CD4-positive, alpha-beta T cell treated with Interleukin-21 for 1 hour (primary cell): Measurements from ENCODE around the gene XPC.
"Not testable (repeated sequence)": the region's sequence is repeated elsewhere in the genome, so short reads cannot be mapped to it uniquely, and the experiment has no call there.

ENCODE experiments used
- DNase-seq: peaks from one replicate; pipeline ENCODE4 v3.0.0-alpha.2; 2020

Gene XPC

DNA sequence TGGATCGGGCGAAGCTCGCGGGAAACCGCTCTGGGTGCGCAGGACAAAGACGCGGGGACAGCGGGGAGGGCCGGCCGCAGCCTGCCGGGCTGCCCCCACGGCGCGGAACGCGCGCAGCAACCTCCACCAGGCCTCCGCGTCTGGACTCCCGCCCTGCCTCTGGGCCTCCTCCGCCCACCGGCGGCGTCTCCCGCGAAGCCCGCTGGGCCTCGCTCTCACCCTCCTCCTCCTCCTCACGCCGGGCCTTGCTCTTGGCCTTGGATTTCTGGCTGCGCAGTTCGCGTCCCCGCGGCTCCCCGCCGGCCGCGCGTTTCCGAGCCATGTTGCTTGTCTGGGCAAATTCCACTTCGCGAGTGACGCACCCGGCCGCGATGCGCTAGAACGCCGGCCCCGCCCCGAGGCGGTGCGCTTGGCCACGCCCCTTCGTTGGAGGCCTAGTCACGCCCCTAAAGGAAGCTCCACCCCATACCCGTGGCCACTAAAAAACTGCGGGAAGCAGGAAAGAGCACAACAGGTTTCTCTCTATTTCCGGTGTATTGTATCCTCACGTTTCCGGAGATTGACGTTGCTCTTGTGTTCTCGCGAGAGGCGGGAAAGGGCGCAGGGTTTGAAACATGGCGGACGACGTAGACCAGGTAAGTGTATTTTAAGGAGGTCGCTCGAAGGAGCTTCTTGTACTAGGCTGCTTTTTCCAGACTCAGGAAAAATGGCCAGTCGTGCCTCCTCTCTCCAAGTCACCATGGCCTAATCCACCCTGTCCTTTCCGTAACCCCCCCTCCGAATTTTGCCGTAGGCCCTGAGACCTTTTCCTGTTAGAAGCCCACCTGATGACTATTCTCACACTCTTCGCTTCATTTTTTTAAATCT, at the start of gene XPC, which contains the start of gene LSM3:
Gene XPC (minus strand): TSS at position 355 of the 867 bp plus-strand sequence. CDS start 33 bp downstream, at position 322.
Gene LSM3 (plus strand): TSS at position 571 of the 867 bp plus-strand sequence. CDS start 44 bp downstream, at position 615.
- peak; percentile 99 for DNase-seq

DNA sequence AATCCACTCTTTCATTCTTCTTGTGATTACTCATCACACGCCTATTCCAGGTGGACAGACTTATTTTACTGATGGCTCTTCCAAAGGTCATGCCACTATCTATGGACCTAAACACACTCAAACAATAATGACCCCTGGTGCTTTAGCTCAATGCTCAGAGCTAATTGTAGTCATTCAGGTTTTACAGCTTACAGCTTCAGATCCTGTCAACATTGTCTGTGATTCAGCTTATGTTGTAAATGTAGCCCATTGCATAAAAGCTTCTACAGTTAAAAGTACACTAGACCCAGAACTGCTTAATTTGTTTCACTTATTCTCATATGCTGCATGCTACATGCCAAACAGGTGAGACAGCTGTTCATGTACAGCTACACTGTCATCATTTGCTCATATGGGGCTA, 49.5 kb upstream of the XPC start:
- no peak for DNase-seq

DNA sequence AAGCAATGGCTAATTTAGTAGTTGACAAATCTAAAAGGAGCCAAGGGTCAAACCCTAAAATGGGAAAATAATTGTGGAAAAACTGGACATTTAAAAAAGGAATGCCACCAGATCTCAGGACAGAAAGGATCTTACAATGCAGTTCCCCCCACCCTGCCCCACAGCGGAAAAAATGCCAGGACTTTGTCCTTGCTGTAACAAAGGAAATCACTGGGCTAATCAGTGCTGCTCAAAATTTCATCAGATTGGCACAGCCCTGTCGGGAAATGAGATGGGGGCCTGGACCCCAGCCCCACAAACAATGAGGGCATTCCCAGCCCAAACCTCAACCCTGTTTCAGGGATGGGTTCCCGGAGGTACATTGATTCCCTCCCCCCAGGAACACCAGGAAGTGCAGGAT, 48.0 kb upstream of the XPC start:
- not testable (repeated sequence) for DNase-seq

DNA sequence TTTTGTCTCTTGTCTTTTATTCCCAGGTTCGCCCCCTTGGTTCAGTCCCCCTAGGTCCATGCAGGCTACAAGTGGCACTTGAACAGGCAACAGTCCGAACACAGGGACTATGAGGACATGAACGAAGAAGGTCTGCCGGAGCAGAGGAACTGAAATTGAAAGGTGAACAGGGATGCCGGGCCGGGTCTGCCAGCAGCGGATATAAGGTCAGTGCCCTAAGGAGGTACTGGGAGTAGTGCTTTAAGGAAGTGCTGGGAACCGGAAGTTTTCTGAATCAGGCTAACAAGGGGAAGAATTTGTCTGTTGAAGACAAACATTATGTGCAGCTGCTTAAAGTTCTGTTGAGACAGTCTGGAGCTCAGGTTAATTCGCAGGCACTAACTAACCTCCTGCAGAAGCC, 47.0 kb upstream of the XPC start:
- no peak for DNase-seq

DNA sequence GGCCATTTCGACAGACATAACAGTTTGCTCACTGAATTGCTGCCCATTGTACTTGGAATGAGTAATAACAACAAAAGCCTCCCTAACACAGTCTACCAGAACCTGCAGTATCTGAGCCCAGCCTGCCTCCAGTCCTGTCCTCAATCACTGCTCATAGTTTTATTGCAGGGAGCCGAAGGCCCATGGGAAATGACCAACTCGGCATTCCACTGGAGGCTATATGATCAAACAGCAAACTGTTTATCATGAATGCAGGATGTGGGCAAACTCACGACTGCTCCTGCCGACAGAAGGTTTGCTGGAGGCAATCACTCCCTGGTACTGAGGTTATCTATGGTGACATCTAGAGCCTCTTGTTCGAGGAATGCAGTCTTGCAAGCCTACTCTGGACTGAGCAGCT, 46.5 kb upstream of the XPC start:
- DNase-seq = no peak

DNA sequence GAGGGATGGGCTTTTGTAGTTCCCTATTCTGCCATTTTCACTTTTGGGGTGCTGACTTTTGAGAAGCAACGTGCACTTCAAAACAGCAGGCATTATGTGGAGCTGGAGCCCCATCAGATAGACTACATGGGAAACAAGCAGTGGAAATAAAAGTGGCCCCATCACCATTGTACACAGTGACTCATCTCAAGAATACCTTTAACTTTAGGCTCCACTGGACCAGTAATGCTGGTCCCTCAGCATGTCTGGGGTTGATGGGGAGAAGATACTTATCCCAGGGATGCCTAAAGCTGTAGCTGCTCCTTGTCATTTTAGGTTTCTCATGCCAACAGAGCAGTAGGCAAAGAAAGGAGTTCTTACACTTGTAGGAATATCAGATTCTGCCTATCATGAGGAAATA, 45.2 kb upstream of the XPC start:
- DNase-seq = no peak

DNA sequence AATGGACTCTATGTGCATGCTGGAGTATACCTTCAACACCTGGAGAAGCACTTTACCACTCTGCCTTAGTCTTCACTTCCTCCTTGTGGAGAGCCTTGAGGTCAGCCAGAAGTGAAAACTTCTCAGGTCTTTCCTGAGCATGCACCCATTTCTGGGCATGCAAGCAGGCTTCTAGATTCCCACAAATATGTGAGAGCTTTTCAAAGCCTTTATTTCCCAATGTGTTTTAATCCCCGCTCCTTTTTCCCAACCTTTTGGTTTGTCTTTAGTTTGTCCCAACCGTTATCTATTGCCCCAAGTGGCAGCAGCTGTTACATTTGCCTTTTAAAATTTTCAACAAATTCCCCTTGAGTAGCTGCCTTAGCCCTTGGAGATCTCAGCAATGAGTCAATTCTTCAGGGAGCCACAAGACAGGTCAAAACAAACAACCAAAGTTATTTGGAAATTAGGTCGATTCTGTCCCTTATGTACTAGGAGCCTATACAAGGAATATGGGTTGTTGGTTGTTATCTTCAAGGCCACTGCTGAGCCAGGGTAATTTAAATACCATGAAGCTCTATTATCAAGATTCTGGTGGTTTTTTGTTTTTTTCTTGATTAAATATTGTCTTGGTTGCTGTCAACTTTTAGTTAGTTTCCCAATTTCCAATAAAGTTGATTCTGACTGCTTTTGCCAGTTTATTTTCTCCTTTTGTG, 44.6 kb upstream of the XPC start:
- DNase-seq = no peak

DNA sequence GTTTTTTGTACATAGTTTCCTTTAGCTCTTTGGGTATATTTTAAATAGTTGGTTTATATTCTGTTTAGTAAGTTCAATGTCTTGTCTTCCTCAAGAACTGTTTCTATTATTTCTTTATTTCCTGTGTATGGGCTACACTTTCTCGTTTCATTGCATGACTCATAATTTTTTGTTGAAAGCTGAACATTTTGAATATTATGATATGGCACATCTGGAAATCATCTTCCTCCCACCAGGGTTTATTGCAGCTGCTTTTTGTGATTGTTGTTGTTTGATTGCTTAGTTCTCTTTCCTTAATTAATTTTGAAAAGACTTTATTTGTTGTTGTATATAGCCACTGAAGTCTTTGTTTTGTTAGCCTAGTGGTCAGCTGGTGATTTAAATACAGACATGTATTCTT, 44.1 kb upstream of the XPC start:
- no peak for DNase-seq

DNA sequence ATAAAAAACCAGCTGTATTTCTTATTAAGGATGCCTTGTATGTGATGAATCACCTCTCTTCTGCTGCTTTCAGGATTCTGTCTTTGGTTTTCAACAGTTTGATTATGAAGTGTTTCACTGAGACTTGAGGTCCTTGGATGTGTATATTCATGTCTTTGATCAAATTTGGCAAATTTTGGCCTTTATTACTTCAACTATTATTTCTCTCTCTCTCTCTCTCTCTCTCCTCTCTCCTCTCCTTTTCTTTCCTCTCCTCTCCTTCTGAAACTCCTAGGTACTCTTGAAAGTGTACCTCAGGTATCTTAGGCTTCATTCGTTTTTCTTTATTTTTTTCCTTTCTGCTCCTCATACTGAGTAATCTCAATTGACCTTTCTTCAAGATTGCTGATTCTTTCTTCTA, 43.5 kb upstream of the XPC start:
- no peak for DNase-seq

DNA sequence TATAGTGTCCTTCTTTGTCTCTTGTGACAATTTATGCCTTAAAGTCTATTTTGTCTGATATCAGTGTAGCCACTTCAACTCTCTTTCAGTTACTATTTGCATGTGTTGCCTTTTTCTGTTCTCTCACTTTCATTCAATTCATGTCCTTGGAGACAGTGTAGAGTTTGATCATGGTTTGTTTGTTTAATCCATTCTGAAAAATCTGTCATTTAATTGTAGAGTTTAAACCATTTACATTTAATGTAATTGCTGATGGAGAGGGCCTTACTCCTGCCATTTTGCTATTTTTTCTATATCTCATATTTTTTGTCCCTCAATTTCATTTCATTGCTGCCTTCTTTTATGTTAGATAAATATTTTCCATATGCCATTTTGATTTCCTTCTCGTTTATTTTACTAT, 42.5 kb upstream of the XPC start:
- no peak for DNase-seq

DNA sequence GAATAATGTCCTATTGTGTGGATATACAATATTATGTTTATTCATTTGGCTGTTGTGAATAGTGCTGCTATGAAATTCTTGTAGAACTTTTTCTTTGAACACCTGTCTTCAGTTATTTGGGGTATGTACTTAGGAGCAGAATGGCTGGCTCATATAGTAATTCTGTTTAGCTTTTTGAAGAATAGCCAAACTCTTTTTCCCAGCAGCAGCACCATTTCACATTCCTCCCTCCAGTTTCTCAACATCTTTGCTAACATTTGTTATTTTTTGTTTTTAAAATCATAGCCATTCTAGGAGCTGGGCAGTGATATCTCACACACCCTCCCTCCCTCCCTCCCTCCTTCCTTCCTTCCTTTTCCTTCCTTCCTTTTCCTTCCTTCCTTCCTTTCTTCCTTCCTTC, 40.0 kb upstream of the XPC start:
- no peak for DNase-seq

DNA sequence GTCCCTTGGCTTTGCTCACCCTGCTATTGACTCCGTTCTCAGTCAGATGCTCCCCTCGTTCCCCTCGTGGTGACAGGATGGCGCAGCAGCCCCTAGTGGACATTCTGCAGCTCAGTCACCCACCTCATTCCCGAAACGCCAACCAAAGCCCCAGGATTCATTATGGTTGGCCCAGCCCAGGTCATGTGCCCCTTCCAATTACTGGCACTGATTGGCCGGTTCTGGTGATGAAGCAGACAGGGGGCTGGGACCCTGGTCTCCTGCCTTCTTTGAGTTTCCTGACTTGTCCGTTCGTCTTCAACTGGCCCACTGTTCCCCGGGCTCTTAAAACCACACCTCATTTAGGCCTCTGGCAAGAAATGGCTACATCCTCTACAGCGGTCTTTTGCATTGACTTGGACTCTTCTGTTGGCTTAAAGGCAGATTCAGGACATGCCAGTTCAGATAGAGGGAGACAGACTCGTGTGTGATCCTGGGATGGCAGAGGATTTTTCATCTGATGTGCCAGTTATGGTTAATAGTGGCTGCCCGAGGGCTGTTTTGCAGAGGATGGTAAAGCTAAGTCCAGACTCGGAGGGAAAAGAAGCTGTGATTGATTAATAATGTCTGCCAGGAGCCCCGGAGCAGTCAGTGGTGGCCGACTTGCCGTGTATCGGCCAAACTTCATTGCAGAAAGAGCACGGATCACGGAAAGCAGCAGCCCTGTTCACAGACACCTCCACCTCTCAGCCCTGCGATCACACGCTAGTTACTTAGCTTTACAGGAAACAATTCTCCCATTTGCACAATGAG, 38.1 kb upstream of the XPC start:
- DNase-seq = peak; percentile 33

DNA sequence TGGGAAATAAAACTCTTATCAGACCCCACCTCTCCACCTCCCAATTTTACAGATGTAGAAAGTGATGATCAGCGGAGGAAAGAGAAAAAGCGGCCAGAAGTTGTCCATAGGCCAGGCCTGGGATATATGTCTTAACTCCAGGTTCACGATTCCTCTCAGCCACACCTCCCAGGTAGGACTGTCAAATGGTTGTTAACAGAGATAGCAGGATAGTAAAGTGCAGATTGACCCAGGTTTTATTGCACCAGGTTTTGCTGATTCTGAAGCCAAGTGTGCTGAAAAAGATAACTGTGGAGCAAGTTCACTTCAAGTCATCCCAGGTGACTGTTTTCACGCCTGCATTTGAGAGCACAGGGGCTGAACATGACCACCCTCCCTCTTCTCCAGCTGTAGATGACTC, 36.4 kb upstream of the XPC start:
- DNase-seq = no peak

DNA sequence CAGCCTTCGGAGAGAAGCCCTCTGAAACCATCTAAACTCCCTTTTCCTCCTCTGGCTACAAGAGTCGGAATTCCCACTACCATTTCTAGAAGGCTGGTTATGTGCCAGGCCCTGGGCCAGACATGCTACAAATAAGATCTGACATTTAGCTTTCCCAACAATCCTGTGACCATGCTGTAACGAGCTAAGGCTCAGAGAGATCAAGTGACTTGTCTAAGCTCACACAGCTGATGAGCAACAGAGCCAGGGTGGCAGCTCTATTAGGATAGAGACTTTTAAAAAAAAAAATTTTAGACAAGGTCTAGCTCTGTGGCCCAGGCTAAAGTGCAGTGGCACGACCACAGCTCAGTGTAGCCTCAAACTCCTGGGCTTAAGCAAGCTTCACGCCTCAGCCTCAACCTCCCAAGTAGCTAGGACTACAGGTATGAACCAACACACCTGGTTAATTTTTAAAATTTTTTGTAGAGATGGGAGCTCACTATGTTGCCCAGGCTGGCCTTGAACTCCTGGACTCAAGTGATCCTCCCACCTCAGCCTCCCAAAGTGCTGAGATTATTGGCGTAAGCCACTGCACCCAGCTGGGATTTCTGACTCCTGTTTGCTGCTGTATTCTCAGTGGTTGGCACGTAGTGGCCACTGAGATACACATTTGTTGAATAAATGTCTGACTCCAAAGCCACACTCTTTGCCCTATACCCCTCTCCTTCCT, 34.8 kb upstream of the XPC start:
- DNase-seq = no peak

DNA sequence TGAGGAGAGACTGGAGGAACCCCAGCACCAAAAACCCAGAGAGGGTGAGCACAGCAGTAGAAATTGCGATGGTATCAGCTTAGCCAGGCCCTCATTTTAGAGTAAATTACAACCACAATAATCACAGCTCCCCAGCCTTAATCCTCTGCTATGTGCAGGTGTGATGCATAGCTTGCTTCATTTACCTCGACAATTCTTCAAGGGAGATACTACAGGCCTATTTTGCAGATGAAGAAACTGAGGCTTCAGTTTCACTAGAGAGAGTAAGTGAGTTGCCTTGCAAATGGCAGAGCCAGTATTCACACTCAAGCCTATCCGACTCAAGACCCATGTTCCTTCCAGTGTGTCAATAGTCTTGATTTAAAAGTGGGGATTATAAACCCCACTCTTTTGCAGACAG, 33.6 kb upstream of the XPC start:
- no peak for DNase-seq

DNA sequence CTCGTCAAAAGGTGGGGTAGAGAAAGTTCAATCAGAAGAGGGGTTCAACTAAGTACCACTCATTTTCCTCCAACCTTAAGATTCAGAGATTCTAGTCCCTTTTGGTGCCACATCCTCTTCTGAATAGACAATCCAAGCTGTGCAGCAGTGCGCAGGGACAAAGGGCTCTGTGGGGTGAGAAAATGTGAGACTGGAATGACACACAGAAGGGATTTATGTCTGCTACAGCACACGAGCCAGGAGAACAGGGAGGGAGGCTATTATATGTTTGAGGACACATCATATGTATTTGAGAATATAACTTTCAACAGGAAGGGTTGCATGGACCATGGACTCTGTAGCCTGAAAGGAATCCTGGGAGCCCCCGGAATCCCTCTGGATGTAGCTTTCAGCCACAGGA, 33.2 kb upstream of the XPC start:
- DNase-seq = no peak

DNA sequence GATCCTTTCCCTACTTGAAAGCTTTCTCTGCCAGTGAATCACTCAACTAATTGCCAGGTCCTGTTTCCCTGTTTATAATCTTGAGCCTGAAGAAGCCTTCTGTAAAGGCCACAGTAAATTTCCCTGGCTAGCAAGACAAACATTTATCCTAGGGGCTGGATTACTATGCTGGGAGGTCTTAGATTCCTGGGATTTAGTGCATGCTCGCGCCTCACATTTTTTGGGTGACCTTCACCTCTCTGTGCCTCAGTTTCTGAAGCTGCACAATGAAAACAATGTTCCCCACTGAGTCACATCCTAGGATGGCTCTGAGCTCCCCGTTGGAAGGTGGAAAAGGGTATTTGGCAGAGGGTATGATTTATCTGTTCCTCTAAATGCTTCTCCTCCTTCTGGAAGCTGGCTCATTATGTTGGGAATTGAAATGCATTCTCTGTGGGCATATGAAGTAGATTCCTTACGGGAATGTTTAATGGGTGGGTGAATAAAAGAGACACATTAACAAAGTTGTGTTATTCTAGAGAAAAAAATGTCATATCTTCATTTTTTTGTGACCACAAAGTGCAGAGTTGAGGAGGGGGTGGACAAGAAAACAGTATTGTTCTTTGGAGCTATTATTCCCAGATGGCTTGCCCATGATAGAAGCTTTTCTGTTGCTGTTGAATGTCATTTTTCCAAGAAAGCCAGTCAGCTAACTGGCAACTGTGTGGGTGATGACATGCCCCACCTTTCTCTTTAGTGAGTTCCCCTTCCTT, 32.6 kb upstream of the XPC start:
- no peak for DNase-seq

DNA sequence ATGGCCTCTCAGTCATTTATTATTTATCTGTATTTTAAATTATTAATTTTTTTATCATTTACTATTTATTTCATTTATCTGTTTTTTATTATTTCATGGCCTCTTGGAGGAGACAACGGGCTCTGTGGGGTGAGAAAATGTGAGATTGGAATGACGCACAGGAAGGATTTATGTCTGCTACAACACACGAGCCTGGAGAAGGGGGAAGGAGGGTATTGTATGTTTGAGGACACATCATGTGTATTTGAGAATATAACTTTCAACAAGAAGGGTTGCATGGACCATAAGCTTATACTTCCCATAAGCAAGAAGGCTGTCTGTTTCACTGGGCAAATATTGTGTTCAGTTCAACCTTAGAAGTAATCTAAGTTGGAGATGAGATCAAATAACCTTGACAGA, 31.9 kb upstream of the XPC start:
- DNase-seq = no peak

DNA sequence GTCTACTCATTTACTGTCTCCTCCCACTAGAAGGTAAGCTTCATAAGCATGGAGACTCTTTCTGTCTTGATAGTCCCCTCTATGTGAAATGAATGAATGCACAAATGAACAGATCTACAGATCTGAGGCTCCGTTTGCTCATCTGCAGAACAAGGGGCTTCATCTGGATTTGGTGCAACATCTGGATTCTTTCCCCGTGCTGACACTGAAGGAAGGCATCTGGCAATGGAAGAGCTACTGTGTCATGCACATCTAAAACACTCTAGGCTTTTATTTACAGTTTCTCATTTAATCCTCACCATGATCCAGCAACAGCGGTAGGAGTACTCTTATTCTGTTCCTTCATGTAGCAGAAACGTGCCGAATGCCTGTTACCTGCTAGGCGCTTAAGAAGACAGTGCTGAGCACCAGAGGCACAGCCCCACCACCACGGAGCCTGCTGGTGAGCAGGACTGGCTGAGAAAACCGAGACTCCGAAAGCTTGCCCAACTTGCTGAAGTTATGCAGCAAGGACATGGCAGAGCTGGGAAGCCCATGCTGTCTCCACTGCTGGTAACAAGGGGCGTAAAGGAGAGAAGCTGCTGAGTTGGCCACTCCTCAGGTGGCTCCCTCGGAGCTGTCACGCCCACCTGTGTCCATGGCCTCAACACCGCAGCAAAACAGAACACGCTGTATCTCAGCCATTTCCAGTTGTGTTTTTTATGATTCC, 31.3 kb upstream of the XPC start:
- no peak for DNase-seq

DNA sequence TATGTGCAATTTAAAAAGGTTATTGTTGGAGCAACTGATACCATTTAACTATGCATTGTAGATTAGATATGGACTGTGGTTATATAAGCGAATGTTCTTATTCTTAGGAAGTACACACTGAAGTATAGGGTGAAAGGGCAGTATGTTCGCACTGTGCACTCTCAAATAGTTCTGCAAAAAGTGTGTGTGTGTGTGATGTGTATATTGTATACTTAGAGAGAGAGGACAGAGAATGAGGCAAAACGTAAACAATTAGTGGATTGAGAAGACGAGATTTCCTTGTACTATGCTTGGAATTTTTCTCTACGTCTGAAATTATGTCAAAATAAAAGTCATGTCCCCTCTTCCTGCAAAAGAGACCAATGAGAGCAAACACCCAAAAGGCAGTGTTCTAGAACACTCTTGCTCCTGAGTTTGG, 30.6 kb upstream of the XPC start:
- DNase-seq = no peak

DNA sequence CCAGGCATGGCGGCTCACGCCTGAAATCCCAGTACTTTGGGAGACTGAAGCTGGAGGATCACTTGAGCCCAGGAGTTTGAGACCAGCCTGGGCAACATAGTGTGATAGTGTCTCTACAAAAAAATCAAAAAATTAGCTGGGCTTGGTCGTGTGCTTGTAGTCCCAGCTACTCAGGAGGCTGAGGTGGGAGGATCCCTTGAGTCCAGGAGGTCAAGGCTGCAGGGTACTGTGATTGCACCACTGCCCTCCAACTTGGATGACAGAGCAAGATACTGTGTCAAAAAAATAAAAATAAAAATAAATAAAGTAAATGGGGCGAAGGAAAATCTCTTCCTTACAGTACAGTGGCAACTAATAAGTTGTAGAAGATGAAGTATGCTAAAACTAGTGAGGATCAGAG, 29.8 kb upstream of the XPC start:
- DNase-seq = no peak
